DND-41 (cell line): ENCODE measurements around the gene CENPC.

Experiments used
- ATAC-seq: fragments of 200-7000 bp; cut with Tn5 transposase; 3 replicates; pipeline ENCODE4 v1.9.1; 2021; ENCODE audit warnings: low read depth; ENCODE audit not compliant: insufficient read depth
- DNase-seq: peaks from one replicate; pipeline ENCODE4 v3.0.0-alpha.2; 2020
- H2AFZ ChIP-seq: 2 replicates; pipeline ENCODE4 v1.6.0; 2012; ENCODE audit warnings: low read depth, low read length
- H3K27ac ChIP-seq: 2 replicates; pipeline ENCODE4 v1.5.1; 2012; ENCODE audit warnings: low read length, inconsistent platforms
- H3K27me3 ChIP-seq: fragments of 200-600 bp; sonication (generic); 2 replicates; pipeline ENCODE4 v1.6.0; 2012; ENCODE audit warnings: low read length, mild to moderate bottlenecking, inconsistent platforms; ENCODE audit not compliant: insufficient read depth, poor library complexity
- H3K36me3 ChIP-seq: 2 replicates; pipeline ENCODE4 v1.5.1; 2012; ENCODE audit warnings: low read length, inconsistent platforms; ENCODE audit not compliant: insufficient read depth
- H3K4me1 ChIP-seq: 2 replicates; pipeline ENCODE4 v1.5.1; 2012; ENCODE audit warnings: mild to moderate bottlenecking, low read length; ENCODE audit not compliant: insufficient read depth
- H3K4me2 ChIP-seq: 2 replicates; pipeline ENCODE4 v1.6.0; 2012; ENCODE audit warnings: mild to moderate bottlenecking, moderate library complexity, low read length, inconsistent platforms; ENCODE audit not compliant: insufficient read depth
- H3K4me3 ChIP-seq, 2 experiments: fragments of 200-600 bp in 1 of 2; shearing (Covaris generic) in 1 of 2; 2 replicates each; pipeline ENCODE4 v1.5.1; 2012 to 2016; ENCODE audit warnings: inconsistent platforms in 2 of 2, low read length in 2 of 2, mild to moderate bottlenecking in 2 of 2, low read depth in 1 of 2, moderate library complexity in 1 of 2
- H3K79me2 ChIP-seq: 2 replicates; pipeline ENCODE4 v1.6.0; 2012; ENCODE audit warnings: low read length, inconsistent platforms; ENCODE audit not compliant: insufficient read depth
- H3K9ac ChIP-seq: 2 replicates; pipeline ENCODE4 v1.6.0; 2012; ENCODE audit warnings: low read depth, mild to moderate bottlenecking, inconsistent platforms, low read length, moderate library complexity
- H3K9me3 ChIP-seq: 2 replicates; pipeline ENCODE4 v1.5.1; 2012; ENCODE audit warnings: low read length, moderate library complexity, mild to moderate bottlenecking, inconsistent platforms; ENCODE audit not compliant: insufficient read depth, severe bottlenecking
- H4K20me1 ChIP-seq: 2 replicates; pipeline ENCODE4 v1.6.0; 2012; ENCODE audit warnings: low read length; ENCODE audit not compliant: insufficient read depth
- CTCF ChIP-seq: IDR thresholded peaks from 2 replicates; pipeline ENCODE4 v1.5.1; 2012; ENCODE audit warnings: borderline replicate concordance, low read length, moderate library complexity, mild to moderate bottlenecking; ENCODE audit not compliant: poor library complexity, severe bottlenecking; ENCODE audit errors: extremely low read depth
- EZH2 ChIP-seq: IDR thresholded peaks from 3 replicates; pipeline ENCODE4 v1.6.1; 2012; ENCODE audit warnings: borderline replicate concordance, low read depth, mild to moderate bottlenecking, moderate library complexity, low read length, inconsistent platforms; ENCODE audit not compliant: severe bottlenecking

CENPC gene

GRCh38 chr4:67452100-67452845, 93.0 kb downstream of the CENPC start:
- TF ChIP-seq CTCF (no peak), EZH2 (no peak)
- DNase-seq (no peak), ATAC-seq (no peak)
- H2AFZ ChIP-seq: no peak overlapping the region
- no peak overlapping the region for H3K4me3 ChIP-seq
- no peak overlapping the region for H3K4me2 ChIP-seq
- no peaks in the 10 kb centered on the region for H3K9me3 ChIP-seq
- no peaks in the 10 kb centered on the region for H3K4me1 ChIP-seq
- no peak overlapping the region for H3K27ac ChIP-seq
- H3K9ac ChIP-seq: no peak overlapping the region
- H4K20me1 ChIP-seq: no peaks in the 10 kb centered on the region
- no peaks in the 10 kb centered on the region for H3K27me3 ChIP-seq
- H3K36me3 ChIP-seq: peaks cover 14% of the 10 kb centered on the region
- H3K79me2 ChIP-seq: no peaks in the 10 kb centered on the region

- no peak overlapping the region for H3K27ac ChIP-seq
- no peak overlapping the region for H2AFZ ChIP-seq
- H3K9ac ChIP-seq: no peak overlapping the region
- H3K4me1 ChIP-seq: no peaks in the 10 kb centered on the region
- no peak for TF ChIP-seq CTCF
- no peak for TF ChIP-seq EZH2
- no peak overlapping the region for H3K4me3 ChIP-seq
- H4K20me1 ChIP-seq: no peaks in the 10 kb centered on the region
- H3K27me3 ChIP-seq: no peaks in the 10 kb centered on the region
- no peak for ATAC-seq
- peaks cover 14% of the 10 kb centered on the region for H3K36me3 ChIP-seq
- H3K4me2 ChIP-seq: no peak overlapping the region
- no peaks in the 10 kb centered on the region for H3K79me2 ChIP-seq
- DNase-seq: no peak
- H3K9me3 ChIP-seq: no peaks in the 10 kb centered on the region
Observed at GRCh38 chr4:67451464-67451863, 93.8 kb downstream of the CENPC start.

- Histone ChIP-seq H3K4me2 (no peak overlapping the region), H2AFZ (no peak overlapping the region), H3K79me2 (no peaks in the 10 kb centered on the region), H3K4me3 (no peak overlapping the region), H3K4me1 (no peaks in the 10 kb centered on the region), H3K36me3 (0 out of 2 replicates have a peak, but pooled peaks cover 7% of the 10 kb centered on the region), H3K9me3 (no peaks in the 10 kb centered on the region), H3K27me3 (no peaks in the 10 kb centered on the region), H3K9ac (no peak overlapping the region), H4K20me1 (no peaks in the 10 kb centered on the region), H3K27ac (no peak overlapping the region)
- no peak for DNase-seq
- TF ChIP-seq EZH2: no peak
- no peak for TF ChIP-seq CTCF
- no peak for ATAC-seq
Observed at GRCh38 chr4:67448621-67449020, 96.7 kb downstream of the CENPC start.
